Non-pigmented ciliary epithelial cell (primary cell): ENCODE data around the gene ATP9A.

ENCODE experiments used
- DNase-seq: peaks from one replicate; pipeline ENCODE4 v3.0.0-alpha.2; 2010; ENCODE audit warnings: low read depth

The ATP9A gene

DNA sequence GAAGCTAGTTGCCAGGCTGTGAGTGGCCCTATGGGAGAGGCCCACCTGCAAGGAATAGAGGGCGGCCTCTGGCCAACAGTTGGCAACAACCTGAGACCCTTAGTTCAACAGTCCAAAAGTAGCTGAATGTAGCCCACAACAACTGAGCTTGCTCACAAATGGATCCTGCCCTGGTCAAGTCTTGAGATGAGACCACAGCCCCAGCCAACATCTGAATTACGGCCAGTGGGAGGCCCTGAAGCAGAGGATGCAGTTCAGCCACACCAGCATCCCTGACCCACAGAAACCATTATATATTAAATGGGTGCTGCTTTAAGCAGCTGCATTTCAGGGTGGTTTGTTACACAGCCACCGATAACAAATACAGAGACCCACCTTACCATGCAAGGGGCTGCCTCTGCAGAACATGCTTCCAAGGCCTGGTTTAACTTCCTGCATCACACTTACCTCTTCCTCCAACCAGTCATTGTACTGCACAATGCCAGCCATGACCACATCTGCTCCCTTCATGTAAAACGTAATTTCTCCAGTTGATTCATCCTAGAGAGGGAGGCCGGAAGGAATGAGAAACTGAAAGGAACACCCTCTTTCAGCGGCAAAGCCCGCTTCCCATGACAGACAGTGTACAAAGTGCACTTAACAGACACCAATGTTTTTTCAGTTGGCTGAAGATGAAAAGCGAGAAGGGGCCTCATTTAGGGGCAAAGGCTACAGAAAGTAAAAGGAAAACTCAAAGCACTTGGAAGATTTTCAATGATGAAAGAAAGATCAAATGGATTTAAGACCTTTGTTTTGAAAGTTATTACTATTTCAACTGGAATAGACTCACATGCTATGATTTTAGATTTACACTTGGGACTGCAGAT, 139.4 kb downstream of the ATP9A start:
- peak; percentile 87 for DNase-seq

DNA sequence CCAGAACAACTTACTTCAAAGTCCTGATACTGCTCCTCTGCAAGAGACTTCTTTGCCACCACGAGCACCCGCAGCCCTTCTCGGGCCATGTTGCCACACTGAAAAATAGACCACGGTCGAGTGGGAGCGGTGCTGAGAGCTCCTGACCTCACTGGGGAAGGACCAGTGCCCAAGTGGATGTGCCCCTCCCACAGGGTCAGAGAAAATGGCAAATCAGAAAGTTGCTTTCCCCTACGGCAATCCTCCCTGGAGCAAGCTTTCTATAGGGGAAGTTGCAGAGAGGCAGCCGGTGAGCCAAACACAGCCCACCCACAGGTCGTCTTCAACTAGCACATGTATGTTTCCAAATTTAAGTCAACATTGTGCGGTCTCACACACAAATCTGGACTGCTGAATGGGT, 140.6 kb downstream of the ATP9A start:
- DNase-seq: no peak

DNA sequence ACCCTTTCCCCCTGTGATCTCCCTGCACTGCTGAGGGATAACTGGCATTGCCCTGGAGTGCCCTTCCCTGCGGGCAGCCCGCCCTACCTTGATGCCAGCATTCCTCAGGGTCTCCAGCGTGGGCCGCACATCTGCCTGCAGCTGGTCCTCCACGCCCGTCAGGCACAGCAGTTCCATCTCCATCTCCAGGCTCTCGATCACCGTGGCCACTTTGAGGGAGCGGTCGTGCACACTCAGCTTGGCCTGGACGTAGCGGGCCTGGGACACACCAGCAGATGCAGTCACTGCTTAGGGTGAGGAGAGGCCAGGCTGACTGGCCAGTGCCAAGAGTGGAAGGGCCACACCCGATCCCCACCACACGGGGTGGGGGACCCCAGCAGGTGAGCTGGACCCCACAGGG, 143.1 kb downstream of the ATP9A start:
- no peak for DNase-seq

DNA sequence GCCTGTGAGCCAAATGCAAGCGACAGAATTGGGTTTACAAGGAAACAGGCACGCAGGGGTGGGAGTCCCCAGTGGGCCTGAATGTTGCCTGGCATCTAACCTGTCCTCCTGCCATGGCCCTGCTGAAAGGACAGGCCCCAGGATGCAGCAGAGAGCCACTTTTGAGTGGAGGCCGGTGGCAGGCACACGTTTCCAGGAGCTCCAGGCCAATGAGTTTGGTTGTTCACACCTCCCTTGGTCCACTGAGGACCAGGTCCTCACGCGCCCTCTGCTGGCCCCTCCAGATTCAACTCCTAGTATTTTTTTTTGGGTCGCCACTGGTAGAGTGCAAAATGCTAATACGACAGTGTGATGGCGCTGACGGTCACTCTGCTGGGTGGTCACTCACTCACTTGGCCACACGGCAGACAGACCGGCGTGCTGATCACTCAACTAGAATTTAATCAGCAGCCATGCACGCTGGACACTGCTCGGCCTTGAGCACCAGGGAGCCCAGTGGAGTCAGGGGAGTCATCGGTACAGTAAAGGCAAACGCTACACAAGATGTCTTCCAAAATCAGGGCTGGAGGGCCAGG, 143.9 kb downstream of the ATP9A start:
- DNase-seq: no peak

DNA sequence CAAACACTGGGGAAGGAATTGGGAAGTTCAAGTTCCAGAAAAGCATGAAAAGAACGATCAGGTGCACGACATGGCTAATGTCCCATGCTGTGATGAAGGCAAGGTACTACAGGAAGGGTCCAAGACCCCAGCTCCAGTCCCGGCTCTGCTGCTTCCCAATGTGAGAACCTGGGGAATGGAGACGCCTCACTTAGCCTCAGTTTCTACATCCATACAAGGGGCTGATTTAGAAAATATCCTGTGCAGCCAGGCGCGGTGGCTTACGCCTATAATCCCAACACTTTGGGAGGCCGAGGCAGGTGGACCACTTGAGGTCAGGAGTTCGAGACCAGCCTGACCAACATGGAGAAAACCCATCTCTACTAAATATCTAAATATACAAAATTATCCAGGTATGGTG, 144.9 kb downstream of the ATP9A start:
- no peak for DNase-seq

DNA sequence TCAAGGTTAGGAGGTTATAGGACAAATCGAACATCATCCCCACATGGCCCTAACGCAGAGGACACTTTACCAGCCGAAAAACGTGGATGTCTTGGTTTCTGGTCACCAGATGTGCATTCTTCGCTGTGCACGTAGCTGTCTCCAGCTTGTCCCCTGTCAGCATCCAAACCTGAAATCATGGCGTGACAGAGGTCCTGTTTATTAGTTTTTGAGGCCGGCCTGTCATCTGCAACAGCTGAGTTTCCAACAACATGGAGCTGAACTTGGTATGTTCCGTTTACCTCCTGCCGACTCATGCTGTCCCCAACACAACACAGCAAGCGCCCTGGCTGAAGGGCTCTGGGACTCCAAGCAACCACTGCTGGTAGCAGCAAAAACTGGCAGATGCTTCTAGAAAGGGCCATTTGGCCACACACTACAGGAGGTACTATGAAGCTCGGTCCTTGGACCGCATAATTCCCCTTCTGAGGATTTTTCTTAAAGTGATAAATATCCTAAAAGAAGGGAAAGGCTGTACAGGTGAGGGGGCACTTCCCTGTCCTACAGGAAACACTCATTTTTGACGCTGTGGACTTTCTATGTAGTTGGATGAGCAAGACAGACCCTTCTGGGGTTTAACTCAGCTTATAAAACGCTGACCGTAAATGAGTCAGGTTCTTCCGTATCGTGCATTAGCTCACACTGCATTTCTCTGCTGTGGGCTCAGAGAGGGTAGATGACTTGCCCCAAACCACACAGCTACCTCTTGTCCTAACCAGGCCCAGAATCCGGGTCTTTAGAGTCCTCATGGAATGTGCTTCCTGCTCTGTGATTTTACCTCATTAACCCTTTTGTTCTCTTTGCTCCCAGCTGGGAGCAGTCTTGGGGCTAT, 146.0 kb downstream of the ATP9A start:
- no peak for DNase-seq

DNA sequence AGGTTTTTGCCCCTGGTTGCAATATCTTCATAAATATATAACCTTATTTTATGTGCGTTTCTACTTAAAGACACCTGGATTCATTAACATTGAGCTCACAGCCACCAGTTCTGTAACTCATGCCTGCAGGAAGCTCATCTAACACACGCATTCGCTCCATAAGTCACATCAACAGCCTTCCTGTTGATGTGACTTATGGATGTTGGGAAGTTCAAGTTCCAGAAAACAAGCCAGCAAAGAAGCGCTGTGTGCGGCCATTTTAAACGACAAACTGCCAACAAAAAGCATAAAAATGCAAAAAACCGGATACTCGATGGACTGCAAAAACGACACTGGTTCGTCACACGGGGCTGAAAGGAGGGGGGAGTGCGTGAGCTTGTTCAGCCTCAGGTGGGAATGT, 147.8 kb downstream of the ATP9A start:
- DNase-seq: no peak

DNA sequence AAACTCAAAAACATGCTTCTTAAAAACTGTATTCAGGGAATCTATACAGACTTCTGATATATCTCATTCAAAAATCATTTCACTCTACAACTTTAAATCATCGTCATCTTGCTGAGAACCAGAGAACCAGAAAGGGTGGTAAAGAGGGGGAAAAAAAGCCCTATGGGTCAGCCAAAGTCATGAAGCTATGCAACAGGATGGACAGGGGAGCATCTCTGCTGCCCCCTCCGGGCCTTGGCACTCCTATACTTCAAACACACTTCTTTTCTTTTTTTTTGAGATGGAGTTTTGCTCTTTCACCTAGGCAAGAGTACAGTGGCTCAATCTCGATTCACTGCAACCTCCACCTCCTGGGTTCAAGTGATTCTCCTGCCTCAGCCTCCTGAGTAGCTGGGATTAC, 152.1 kb downstream of the ATP9A start:
- DNase-seq: no peak

DNA sequence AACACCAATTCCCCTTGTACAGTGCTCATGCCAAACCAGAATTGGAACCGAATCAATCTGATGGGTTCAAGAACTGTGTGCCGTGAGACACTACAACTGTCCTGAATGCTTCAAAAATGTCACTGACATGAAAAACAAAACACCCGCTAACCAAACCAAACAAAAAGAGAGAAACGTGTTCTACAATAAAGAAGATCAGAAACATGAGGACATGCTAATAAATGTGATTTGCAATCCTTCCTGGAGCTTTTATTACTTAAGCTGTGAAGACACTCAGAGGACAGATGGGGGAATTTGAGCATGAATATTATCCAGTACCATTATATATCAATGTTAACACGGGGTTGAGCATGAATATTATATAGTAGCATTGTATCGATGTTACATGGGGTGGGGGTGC, 153.5 kb downstream of the ATP9A start:
- DNase-seq: no peak

DNA sequence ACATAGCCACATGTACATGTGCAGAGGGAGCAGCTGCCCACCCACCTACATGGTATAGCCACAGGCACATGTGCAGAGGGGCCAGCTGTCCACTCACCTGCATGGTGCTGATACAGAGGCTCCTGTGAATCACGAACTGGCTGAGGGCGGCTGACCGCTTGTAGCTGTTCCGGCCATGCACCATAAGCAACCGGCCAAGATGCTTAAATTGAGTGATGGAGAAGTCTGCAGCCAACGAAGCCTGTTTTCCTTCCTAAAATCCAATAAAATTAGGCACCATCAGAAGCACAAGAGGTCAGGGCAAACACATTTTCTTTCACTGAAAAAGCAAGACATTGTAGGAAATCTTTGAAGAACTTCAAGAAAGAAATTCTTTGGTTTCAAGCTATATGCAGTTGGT, 154.6 kb downstream of the ATP9A start:
- DNase-seq: no peak

DNA sequence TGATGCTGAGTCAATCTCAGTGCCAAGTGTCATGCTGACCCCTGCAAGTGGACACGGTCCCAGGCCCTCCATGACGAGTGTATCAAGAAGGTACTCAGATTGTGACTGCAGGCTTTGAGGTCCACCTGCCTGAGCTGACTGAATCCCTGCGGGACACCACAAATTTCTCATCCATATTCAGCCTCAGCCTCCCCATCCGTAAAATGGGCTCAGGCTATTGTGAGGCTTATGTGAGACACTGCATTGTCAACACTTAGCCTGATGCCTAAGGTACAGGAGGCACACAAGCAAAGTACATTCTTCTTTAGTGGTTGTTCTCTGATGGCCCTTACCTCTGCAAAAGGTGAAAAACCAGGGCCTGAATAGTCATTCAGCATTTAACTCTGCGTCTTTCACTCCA, 155.3 kb downstream of the ATP9A start:
- no peak for DNase-seq

DNA sequence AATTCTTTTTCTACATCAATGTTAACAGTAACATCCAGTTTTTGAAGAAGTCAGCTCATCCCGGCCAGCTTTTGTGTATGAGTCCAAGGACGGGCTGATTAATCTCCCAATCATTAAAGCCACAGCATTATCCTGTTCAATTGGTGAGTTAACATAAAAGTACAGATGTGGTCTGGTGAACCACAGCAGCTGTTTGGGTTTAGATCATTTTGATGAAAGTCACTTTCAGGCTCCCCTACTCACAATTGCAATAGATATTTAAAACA, 156.6 kb downstream of the ATP9A start:
- DNase-seq: no peak

DNA sequence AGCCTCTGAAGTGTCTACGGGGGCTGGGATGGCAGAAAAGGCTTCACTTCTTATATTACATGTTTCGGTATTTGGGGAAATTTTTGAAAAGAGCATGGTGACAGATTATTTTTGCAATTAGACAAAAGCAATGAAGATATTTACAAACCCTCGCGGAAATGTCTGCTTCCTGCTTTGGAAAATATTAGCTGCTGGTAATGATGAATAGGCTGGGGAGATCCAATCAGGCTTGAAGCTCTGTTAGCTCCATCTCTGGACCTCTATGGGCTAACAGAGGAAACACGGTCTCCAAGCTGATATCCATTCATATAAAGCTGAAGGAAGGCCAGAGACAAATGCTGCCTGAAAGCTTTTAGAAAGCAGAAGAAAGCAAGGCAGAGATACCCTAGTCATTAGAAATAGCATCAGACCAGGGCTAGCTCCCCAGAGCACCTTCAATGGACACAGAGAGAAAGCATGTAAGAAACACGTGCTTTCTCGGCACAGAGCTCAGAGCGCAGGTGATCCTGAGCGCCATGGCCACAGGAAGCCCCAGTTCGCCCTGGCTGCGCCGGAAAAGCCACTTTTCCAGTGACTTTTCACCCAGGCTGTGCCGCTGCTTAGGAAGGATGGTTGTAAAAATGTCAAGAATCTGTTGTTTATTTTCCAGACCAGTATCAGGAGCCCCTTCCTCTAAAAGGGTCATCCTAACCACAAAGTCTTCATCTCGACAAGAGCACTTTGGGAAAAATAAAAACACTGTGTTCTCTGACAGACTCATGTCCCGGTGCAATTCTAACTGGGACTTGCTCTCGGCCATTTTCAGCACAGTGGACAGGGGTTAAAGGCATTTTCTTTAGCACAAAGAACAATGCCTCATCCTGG, 157.2 kb downstream of the ATP9A start:
- DNase-seq: no peak

DNA sequence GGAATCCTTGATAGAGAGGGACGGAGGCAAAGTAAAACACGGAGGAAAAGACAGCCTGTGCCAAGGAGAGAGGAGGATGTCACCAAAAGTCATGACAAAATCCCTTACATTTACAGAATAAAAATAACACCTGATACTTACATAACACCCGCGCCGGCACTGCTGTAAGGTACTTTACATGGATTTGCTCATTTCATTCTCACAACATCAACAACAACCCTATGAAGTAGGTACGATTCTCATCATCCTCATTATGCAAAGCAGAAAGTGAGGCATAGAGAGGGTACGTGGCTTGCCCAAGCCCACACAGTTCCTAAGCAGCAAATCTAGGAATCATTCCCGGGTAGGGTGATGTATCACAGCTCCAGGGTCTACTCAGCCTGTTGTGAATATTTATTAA, 158.1 kb downstream of the ATP9A start:
- no peak for DNase-seq

DNA sequence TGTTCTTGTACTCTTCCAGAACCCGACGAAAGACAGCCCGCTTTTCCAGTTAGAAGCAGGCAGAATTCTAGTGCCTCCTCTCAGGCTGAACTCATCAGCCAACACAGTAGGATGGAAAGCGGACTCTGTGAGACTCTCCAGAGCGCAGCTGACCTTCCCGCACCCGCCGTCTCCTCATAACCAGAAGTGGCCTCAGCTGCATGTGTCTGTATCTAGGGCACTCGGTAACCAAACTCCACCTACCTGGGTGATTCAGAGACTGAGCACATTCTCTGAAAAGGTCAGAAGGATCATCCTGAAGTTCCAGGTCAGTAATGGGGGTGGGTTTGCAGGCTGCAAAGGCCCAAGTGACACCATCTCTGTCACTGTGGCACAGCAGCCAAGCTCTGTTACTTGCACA, 158.9 kb downstream of the ATP9A start:
- DNase-seq: no peak

DNA sequence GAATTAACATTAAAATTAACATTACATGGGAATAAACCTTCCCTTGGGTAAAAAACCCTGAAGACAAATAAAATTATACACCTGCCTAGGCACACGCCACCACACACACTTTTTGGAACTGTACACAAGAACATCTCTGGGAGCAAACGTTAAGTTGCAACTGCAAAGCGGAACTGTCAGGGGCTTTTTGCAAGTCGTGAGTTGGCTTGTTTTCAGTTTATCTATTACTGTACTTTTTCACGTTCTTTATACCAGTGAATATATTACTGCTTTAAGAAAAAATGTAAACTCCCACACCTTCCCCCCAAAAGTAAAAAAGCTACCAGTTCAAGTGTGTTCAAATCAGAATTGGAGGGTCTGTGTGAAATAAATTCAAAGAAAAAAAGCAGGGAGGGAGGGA, 160.1 kb downstream of the ATP9A start:
- DNase-seq: no peak

DNA sequence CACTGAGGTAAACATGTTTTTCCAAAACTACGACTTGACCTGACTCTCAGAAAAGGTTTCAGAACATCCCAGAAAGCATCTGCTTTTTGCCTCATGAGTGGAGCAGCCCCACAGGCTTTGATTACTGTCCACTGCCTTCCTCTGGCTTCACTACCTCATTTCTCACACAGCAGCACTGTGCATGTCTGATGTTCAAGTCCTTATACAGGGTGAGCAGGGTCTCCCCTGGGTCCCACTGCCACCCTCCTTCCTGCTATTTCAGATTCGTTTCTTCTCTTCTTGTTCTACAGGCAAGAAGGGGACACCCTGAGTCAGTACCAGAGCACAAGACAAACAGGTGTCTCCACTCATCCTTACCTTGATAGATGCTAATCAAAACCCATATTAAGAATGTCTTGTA, 161.0 kb downstream of the ATP9A start:
- no peak for DNase-seq

DNA sequence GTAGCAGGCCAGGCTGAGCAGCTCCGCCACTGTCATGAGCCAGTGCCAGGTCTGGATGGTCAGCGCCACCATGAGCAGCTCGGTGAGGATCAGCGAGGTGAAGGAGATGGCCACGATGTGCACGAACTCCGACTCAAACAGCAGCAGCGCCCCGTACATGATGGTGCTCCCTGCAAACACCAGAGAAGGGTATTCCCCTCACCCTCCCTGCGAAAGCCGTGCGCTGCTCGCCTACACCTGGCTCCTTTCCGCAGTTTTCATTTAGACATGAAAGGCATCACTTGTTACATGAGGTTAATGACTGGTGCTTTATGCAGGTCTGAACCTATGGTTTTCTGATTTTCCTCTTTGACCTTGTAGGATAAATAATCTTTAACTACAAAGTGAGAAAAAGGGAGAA, 163.3 kb downstream of the ATP9A start:
- DNase-seq: no peak

DNA sequence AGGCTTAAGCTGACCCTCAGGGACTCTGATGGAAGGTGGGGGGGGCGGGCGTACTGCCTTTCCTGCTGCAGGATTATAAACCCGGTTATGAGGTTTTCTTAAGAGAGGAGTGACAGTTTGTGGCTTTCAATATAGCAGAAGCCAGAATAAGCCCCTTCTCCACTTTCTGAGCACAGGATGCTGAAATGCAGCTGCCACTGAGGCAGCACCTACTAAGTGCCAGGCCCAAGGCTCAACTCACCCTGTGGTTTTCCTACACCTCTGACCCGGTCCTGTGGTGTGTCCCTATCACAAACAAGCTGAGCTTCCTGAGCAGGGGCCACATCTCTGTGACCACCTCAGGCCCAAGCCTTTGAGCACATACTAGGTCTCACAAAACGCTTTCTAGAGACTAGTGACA, 166.1 kb downstream of the ATP9A start:
- DNase-seq: no peak

DNA sequence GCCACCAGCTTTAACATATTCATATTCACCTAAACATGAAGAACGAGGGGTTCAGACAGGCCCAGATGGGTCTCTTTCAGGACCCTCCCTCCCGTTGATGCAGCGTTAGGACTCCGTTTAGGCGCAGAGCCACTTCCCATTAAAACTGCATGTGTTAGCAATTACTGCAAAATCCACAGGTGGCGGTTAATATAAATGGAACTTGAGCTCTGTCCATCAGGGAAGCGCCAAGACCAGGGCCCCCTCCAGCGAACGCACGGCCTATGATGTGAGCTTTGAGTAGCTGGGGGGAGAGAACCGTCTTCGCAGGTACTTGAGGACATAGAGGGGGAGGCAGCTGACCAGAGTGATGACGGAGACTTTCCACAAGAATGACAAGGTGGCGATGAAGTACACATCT, 167.2 kb downstream of the ATP9A start:
- no peak for DNase-seq

DNA sequence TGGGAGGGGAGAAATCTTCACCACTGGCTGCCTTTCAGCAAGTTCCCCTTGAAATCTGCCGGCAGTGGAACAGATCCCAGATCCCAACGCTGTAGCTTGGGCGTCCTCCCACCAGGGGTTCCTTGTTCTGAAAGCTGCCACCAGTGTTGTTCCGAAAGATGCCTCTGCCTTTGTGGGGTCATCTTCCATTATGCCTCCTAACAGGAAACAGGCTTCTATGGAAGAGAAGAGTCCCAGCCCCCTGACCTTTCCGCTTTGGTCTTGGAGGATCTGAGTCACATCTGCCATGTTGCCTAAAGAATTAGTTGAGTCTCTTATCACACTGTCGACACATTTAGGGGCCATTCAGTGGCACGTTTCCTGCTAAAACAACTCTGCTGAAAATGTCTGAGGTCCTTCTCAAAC, 168.2 kb downstream of the ATP9A start:
- no peak for DNase-seq

DNA sequence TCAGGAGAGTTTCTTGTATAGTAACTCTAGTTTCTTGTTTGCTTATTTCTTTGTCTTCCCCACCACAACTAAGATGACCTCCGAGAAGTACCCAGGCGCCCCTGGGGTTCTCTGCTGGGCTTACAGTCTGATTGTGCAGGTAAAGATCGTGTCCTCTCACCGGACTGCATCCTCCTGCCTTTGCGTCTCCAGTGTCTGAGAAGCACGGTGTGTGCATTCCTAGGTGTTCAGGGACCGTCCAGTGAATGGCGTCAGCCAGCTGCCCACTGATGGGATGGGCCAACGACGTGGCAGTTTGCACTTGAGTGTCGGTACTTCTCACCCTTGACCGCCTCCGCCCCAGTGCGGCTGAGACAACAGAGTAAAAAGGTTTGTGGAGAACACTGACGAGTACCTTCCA, 169.6 kb downstream of the ATP9A start:
- no peak for DNase-seq
